Neural cell (in vitro differentiated cells): ENCODE results near the gene DRD2. TPM values are rescaled to one million over a fixed set of nuclear protein-coding genes. Genes with fewer than 3 reads are reported as not detected.
A peak's percentile ranks its signal among the peaks of the same experiment; 100 is the strongest.

Source experiments
- H2AFZ ChIP-seq: fragments of 200-600, 300-800 bp; sonication (generic), shearing (Covaris generic); 2 replicates; pipeline ENCODE4 v1.6.0; 2014; ENCODE audit warnings: low read depth, mild to moderate bottlenecking, antibody characterized with exemption, low read length, moderate library complexity
- H3F3A ChIP-seq: fragments of 200-600 bp; shearing (Covaris generic); 2 replicates; pipeline ENCODE4 v1.6.1; 2016; ENCODE audit warnings: mild to moderate bottlenecking, moderate library complexity, mixed read lengths, antibody characterized with exemption, low read length; ENCODE audit not compliant: insufficient read depth, poor library complexity, severe bottlenecking
- H3K27ac ChIP-seq: fragments of 200-600, 300-800 bp; sonication (generic), shearing (Covaris generic); 2 replicates; pipeline ENCODE4 v1.5.1; 2014; ENCODE audit warnings: mild to moderate bottlenecking, low read length, moderate library complexity
- H3K27me3 ChIP-seq: fragments of 300-800, 200-600 bp; sonication (generic), shearing (Covaris generic); 2 replicates; pipeline ENCODE4 v1.6.0; 2014; ENCODE audit warnings: mild to moderate bottlenecking, low read depth, low read length, moderate library complexity; ENCODE audit not compliant: insufficient read depth
- H3K36me3 ChIP-seq: fragments of 300-800, 200-600 bp; sonication (generic), shearing (Covaris generic); 2 replicates; pipeline ENCODE4 v1.5.1; 2014; ENCODE audit warnings: mild to moderate bottlenecking, antibody characterized with exemption, low read length, moderate library complexity; ENCODE audit not compliant: insufficient read depth
- H3K4me2 ChIP-seq: fragments of 300-800, 200-600 bp; sonication (generic), shearing (Covaris generic); 2 replicates; pipeline ENCODE4 v1.6.0; 2014; ENCODE audit warnings: mild to moderate bottlenecking, low read length
- H3K4me3 ChIP-seq: fragments of 300-800, 200-600 bp; sonication (generic), shearing (Covaris generic); 2 replicates; pipeline ENCODE4 v1.5.1; 2014; ENCODE audit warnings: mild to moderate bottlenecking, low read length, moderate library complexity
- H3K79me2 ChIP-seq: fragments of 200-600 bp; shearing (Covaris generic); replicated peaks from 2 replicates; pipeline ENCODE4 v1.6.0; 2014; ENCODE audit warnings: mild to moderate bottlenecking, low read length, moderate library complexity; ENCODE audit not compliant: insufficient read depth
- H3K9ac ChIP-seq: fragments of 300-800, 200-600 bp; sonication (generic), shearing (Covaris generic); 2 replicates; pipeline ENCODE4 v1.6.1; 2016; ENCODE audit warnings: mild to moderate bottlenecking, low read length, mixed read lengths
- H3K9me2 ChIP-seq: fragments of 200-600 bp; shearing (Covaris generic); 2 replicates; pipeline ENCODE4 v1.6.1; 2016; ENCODE audit warnings: mild to moderate bottlenecking, low read length, mixed read lengths; ENCODE audit not compliant: insufficient read depth
- H3K9me3 ChIP-seq: fragments of 200-600, 300-800 bp; sonication (generic), shearing (Covaris generic); 2 replicates; pipeline ENCODE4 v1.6.1; 2016; ENCODE audit warnings: mild to moderate bottlenecking, mixed run types, low read length, moderate library complexity, mixed read lengths
- H4K20me1 ChIP-seq: fragments of 200-600 bp; shearing (Covaris generic); 2 replicates; pipeline ENCODE4 v1.6.1; 2016; ENCODE audit warnings: mild to moderate bottlenecking, mixed run types; ENCODE audit not compliant: insufficient read depth
- CTCF ChIP-seq: fragments of 450-650 bp; IDR thresholded peaks from 2 replicates; pipeline ENCODE4 v1.5.1; 2014; ENCODE audit warnings: antibody characterized with exemption, mild to moderate bottlenecking, moderate library complexity; ENCODE audit not compliant: poor library complexity, severe bottlenecking
- EP300 ChIP-seq: fragments of 450-650 bp; conservative IDR thresholded peaks from 2 replicates; pipeline ENCODE4 v1.6.1; 2014; ENCODE audit warnings: antibody characterized with exemption, mild to moderate bottlenecking, moderate library complexity; ENCODE audit not compliant: poor library complexity, severe bottlenecking
- EZH2 ChIP-seq: fragments of 200-600, 300-800 bp; shearing (Covaris generic), sonication (generic); IDR thresholded peaks from 2 replicates; pipeline ENCODE4 v1.6.1; 2014; ENCODE audit warnings: antibody characterized with exemption, low read length, borderline replicate concordance, mild to moderate bottlenecking; ENCODE audit not compliant: insufficient read depth, poor library complexity, severe bottlenecking
- MXI1 ChIP-seq: fragments of 450-650 bp; conservative IDR thresholded peaks from 2 replicates; pipeline ENCODE4 v1.6.1; 2014; ENCODE audit warnings: antibody characterized with exemption, mild to moderate bottlenecking; ENCODE audit not compliant: poor library complexity, severe bottlenecking
- POLR2AphosphoS5 ChIP-seq: IDR thresholded peaks from 2 replicates; pipeline ENCODE4 v1.6.1; 2012
- RAD21 ChIP-seq: fragments of 450-650 bp; conservative IDR thresholded peaks from 2 replicates; pipeline ENCODE4 v1.6.1; 2014; ENCODE audit warnings: antibody characterized with exemption, mild to moderate bottlenecking, moderate library complexity
- SMC3 ChIP-seq: fragments of 450-650 bp; conservative IDR thresholded peaks from 2 replicates; pipeline ENCODE4 v1.6.1; 2014; ENCODE audit warnings: antibody characterized with exemption, mild to moderate bottlenecking, moderate library complexity; ENCODE audit not compliant: poor library complexity
- TAF1 ChIP-seq: IDR thresholded peaks from 2 replicates; pipeline ENCODE4 v1.6.1; 2012; ENCODE audit warnings: low read depth
- polyA plus RNA-seq: library from polyadenylated mRNA; depleted of rRNA; stranded (reverse); fragments of >200 nt; gene quantifications from 2 replicates; pipeline ENCODE4 v1.2.3, GENCODE V29; 2014
- TF ChIP-seq, protein P1 (sequence below): IDR thresholded peaks from 2 replicates; pipeline ENCODE4 v1.6.1; 2012; ENCODE audit warnings: borderline replicate concordance

Gene DRD2
- polyA plus RNA-seq, 1 donor from 2014 or later = 0.24 TPM

GRCh38 chr11:113476553-113476952 is 1.4 kb upstream of the DRD2 start:
- no peaks in the 10 kb centered on the region for H4K20me1 ChIP-seq
- TF ChIP-seq MXI1 = no peak
- TF ChIP-seq POLR2AphosphoS5 = no peak
- TF ChIP-seq SMC3 = no peak
- no peak for TF ChIP-seq RAD21
- TF ChIP-seq EZH2 = no peak
- H3K27me3 ChIP-seq = peaks cover 57% of the 10 kb centered on the region

GRCh38 chr11:113474362-113475159 is 637 bp downstream of the DRD2 start:
- peaks cover 57% of the 10 kb centered on the region for H3K27me3 ChIP-seq
- H3K4me3 ChIP-seq = peak overlapping the region; percentile 63
- no peaks in the 10 kb centered on the region for H3K79me2 ChIP-seq

More at GRCh38 chr11:113476553-113476952, 1.4 kb upstream of the DRD2 start:
- Histone ChIP-seq H3K79me2 (no peaks in the 10 kb centered on the region), H3K9me2 (no peaks in the 10 kb centered on the region), H3F3A (no peaks in the 10 kb centered on the region), H3K4me3 (no peak overlapping the region), H3K4me2 (no peak overlapping the region), H3K27ac (no peak overlapping the region), H3K9ac (no peak overlapping the region), H3K36me3 (no peaks in the 10 kb centered on the region), H2AFZ (no peak overlapping the region), H3K9me3 (no peaks in the 10 kb centered on the region)

More at GRCh38 chr11:113474362-113475159, 637 bp downstream of the DRD2 start:
- H3K9me3 ChIP-seq = no peaks in the 10 kb centered on the region
- H3K4me2 ChIP-seq = no peak overlapping the region
- H2AFZ ChIP-seq = no peak overlapping the region
- no peaks in the 10 kb centered on the region for H3F3A ChIP-seq
- H3K9me2 ChIP-seq = no peaks in the 10 kb centered on the region
- H4K20me1 ChIP-seq = no peaks in the 10 kb centered on the region
- no peak overlapping the region for H3K27ac ChIP-seq
- H3K36me3 ChIP-seq = no peaks in the 10 kb centered on the region
- no peak overlapping the region for H3K9ac ChIP-seq
- TF ChIP-seq, protein P1, sequence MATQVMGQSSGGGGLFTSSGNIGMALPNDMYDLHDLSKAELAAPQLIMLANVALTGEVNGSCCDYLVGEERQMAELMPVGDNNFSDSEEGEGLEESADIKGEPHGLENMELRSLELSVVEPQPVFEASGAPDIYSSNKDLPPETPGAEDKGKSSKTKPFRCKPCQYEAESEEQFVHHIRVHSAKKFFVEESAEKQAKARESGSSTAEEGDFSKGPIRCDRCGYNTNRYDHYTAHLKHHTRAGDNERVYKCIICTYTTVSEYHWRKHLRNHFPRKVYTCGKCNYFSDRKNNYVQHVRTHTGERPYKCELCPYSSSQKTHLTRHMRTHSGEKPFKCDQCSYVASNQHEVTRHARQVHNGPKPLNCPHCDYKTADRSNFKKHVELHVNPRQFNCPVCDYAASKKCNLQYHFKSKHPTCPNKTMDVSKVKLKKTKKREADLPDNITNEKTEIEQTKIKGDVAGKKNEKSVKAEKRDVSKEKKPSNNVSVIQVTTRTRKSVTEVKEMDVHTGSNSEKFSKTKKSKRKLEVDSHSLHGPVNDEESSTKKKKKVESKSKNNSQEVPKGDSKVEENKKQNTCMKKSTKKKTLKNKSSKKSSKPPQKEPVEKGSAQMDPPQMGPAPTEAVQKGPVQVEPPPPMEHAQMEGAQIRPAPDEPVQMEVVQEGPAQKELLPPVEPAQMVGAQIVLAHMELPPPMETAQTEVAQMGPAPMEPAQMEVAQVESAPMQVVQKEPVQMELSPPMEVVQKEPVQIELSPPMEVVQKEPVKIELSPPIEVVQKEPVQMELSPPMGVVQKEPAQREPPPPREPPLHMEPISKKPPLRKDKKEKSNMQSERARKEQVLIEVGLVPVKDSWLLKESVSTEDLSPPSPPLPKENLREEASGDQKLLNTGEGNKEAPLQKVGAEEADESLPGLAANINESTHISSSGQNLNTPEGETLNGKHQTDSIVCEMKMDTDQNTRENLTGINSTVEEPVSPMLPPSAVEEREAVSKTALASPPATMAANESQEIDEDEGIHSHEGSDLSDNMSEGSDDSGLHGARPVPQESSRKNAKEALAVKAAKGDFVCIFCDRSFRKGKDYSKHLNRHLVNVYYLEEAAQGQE = peak; percentile 78
- TF ChIP-seq MXI1 = no peak
- TF ChIP-seq CTCF = no peak
- TF ChIP-seq EP300 = no peak
- TF ChIP-seq SMC3 = no peak
- no peak for TF ChIP-seq POLR2AphosphoS5
- peak; percentile 94 for TF ChIP-seq EZH2
- TF ChIP-seq TAF1 = no peak
- no peak for TF ChIP-seq RAD21
